SIG-M5 treated with dmso at 0.1 percent for 504 hours (cell line): ENCODE data around the gene PWWP2B.
A peak's percentile ranks its signal among the peaks of the same experiment; 100 is the strongest.
"Not testable (repeated sequence)": the region's sequence is repeated elsewhere in the genome, so short reads cannot be mapped to it uniquely, and the experiment has no call there.

ENCODE experiments used
- DNase-seq: peaks from one replicate; lab custom pipeline; 2025; ENCODE audit not compliant: unreplicated experiment; lab: John Stamatoyannopoulos, UW

Gene PWWP2B

DNA sequence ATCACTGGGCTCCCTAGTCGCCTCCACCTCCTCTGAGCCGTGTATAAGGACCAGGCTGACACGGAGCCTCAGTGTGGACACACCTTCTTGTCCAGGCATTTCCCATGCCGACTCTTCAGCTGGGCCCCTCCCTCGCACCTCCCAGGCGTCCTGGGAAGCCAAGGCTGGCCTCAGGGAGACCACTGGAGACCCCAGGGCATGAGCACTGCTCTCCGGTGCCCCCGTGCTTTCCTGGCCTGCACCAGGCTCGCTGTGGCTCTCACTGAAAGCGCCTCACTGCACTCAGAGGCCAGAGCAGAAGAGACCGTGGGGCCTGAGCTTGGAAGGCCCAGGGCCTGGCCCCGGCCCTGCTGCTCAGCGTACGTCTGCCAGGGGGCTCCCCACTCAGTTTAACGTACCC, 33.6 kb upstream of the PWWP2B start:
- DNase-seq = no peak

DNA sequence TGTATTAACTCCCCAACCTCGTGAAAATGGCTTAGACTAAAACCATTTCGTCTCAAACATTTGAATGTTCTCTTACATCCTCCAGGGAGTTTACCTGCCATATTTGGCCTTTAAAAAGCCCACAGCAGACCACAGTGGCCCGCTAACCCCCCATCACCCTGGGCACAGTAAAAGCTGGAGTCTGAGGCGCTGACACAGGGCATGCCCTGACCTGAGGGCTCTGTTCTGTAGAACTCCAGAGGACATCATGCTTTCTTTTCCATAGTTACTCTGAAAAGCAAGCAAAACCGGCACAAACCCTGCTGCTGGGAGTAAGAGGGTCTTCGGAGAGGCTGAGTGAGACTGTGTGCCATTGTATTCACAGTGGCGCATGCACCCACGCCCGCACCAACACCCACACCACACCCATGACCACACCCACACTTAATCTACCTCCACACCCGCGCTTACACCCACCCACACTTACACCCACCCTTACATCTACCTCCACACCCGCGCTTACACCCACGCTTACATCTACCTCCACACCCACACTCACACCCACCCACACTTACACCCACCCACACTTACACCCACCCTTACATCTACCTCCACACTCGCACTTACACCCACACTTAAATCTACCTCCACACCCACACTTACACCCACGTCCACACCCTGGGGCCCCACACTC, 32.9 kb upstream of the PWWP2B start:
- no peak for DNase-seq

DNA sequence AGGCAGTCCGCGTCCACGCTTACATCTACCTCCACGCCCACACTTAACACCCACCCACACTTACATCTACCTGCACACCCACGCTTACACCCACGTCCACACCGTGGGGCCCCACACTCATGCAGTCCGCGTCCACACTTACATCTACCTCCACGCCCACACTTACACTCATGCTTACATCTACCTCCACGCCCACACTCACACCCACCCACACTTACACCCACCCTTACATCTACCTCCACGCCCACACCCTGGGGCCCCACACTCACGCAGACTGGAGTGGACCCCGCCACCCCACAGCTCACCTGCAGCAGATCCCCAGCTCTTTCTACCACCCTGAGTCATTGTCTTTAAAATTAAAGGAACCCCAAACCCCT, 32.4 kb upstream of the PWWP2B start:
- no peak for DNase-seq

DNA sequence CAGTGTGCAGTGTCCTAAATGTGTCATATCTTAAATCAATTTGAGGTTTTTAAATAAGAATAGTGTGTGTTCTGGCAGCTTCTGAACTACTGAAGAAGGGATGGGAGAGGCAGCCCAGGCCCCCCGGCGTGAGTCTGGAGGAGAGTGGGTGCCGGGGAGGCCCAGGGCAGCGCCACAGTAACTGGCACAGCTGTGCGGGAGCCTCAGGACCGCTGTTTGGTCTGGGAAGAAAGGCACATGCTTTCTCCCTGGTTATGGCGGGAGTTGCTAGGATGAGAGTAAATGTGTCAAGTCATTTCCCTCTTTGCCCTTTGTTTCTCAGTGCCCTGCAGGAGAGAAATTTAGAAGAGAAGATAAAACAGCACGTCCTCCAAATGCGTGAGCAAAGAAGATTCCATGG, 31.9 kb upstream of the PWWP2B start:
- DNase-seq = no peak

DNA sequence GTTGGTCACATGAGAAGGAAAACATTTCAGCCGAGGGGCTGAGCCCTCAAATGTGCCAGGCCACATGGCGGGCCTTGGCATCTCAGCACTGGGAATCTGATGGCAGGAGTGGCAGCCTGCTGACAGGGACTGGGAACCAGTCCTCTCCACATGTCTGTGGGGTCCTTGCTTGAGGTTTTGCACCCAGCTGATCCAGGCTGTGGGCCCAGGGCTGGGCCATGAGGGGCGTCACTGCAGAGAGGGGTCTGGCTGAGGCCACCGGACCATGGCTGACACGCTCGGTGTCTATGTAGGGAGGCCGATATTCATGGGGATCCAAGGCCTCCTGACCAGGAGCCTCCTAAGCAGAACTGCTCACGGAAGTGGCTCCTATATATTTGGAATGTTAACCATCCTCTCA, 31.0 kb upstream of the PWWP2B start:
- no peak for DNase-seq

DNA sequence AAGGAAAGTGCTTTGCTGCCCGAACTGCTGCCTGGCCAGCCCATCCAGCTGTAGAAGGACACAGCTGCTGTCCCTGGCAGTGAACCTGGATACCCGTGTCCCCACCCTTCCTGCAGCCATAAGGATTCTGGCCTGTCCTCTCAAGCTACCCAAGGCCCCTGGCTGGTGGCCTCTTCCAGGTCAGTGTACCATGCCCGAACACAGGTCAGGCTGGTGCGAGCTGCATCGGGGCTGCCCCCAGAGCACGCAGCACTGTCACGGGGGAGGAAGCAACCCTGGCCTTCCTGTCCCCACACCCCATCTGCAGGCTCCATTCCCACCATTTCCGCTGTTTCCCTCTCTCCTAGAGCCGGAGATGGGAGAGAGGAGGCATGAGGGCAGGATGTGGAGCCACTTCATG, 30.5 kb upstream of the PWWP2B start:
- DNase-seq = no peak

DNA sequence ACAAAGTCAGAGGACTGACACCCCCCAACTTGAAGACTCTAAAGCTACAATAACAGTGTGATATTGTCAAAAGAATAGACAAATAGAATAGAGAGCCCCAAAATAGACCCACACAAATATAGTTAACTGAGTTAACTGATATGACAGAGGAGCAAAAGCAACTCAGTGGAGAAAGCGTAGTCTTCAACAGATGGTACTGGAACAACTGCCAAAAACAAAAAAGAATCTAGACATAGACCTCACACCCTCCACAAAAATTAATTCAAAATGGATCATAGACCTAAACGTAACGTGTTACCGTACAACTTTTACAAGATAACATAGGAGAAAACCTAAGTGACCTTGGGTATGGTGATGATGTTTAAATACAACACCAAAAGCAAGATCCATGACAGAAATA, 28.6 kb upstream of the PWWP2B start:
- DNase-seq = no peak

DNA sequence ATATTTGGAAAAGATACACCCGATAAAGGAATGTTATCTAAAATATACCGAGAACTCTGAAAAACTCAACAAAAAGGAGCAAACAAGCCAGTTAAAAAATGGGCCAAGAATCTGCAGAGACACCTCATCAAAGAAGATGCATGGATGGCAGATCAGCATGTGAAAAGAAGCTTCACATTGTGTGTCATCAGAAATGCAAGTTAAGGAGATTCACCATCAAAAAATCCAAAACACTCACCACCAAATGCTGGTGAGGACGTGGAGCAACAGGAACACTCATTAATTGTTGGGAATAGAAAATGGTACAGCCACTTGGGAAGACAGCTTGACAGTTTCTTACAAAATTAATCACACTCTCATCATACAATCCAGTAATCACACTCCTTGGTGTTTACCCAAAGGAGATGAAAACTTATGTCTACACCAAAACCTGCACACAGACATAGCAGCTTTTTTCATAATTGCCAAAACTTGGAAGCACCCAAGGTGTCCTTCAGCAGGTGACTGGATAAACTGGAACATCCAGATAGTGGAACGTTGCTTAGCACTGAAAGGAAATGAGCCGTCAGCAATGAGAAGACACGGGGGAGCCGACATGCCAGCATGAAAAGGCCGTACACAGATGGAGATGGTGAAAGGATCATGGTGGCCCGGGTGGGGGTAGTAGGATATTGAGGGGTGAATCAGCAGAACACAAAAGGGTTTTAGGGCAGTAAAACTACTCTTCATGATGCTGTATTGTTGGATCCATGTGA, 27.9 kb upstream of the PWWP2B start:
- no peak for DNase-seq

DNA sequence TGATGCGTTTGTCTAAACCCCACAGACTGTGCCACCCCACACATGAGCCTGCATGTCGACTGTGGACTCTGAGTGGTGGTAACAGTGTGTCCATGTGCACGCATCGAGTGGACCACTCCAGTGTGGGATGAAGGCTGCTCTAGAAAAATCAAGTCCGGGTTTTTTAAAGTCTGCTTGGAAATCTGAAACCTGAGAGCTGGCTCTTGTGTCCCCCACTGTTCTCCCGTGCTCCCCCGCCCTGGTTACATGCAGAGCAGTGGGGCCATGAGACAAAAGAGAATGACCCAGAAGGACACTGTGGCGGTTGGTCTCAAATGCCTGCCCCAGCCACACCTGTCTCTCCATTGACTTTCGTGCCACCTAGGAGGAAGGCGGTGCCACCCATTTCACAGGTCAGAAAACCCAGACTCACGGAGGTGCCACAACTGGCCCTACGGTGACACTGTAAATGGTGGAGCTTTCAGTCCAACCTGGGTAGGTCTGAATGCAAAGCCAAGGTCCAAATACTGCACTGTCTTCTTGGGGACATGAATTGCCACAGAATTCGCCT, 27.3 kb upstream of the PWWP2B start:
- no peak for DNase-seq

DNA sequence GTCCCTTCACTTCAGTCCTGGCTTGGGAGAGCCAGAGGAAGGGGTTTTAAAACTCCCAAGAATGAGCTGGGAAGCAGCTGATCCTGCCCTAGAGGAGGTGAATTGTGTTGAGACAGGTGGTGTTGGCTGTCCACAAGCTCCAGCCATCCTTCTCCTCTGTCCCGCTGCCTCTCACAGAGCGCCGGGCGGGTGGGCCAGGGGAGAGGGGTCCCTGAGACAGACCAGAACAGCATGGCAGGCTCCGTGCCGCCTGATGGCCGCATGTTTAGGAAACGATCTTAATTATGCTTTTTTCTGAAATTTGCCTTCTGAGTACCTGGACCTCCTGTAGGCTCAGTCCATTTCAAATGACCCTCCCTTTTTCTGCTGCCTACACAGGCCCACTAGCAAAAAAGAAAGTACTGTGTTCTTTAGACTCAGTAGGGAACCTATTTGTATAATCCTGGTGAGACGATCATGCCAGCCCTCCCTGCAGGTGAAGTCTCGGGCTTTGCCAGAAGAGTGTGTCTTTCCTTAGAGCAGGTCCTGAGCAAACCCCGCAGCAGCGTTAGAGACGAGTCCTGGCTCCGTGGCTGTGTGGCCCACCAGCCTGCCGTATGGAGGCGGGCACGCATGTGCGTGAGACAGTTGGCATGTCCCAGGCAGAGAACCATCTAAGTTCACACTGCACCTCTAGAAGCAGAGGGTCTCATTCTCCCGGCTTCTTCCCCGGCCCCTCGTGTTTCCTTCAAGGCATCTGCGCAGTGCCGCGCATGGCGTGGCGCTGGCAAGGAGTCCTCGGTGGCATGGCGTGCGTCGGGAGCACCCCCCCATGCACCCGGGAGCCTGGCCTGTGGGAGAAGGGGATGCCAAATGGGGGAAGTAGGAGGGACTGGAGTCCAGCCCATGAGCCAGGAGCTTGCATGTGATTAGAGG, 26.3 kb upstream of the PWWP2B start:
- DNase-seq = no peak

DNA sequence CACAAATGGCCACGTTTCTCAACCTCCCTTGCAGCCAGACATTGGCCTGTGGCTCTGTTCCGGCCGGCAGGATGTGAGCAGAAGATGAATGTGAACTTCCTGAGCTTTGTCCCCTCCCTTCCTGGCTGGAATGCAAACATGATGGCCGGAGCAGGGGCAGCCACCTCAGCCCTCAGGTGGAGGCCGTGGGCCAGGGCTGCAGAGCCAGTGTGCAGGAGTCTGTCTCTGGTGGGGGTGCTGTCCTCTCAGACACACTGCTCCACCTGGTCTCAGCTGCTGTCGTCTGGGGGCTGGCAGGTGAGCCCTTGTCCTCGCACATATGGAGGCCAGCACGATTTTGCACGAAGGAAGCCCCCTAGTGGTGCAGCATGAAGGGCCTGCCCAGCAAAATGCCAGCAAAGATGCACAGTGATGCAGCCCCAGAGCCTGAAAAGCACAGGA, 25.3 kb upstream of the PWWP2B start:
- DNase-seq = peak; percentile 5

DNA sequence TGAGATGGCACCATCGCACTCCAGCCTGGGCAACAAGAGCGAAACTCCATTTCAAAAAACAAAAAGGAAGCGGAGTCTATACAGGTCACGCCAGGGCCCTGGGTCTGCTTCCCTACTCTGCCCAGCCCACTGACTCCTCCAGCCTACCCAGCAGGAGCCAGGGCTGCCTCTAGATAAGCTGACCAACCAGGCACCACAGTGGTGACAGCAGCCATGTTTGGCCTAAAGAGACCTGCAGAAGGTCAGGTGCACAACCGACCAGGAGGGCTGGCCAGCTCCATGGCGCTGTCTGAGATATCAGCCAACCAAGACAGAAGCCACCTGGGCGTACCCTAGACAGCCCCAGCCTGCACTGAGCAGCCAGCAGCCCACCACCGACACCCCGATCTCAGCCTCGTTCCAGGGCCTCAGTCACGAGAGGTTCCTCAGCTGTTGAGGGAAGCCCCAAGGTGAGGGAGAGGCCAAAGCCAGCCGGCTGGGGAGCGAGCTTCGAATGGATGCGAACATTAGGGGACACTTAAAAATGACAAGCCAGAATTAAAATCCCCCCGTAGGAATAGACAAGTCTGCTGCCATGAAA, 24.4 kb upstream of the PWWP2B start:
- DNase-seq = no peak

DNA sequence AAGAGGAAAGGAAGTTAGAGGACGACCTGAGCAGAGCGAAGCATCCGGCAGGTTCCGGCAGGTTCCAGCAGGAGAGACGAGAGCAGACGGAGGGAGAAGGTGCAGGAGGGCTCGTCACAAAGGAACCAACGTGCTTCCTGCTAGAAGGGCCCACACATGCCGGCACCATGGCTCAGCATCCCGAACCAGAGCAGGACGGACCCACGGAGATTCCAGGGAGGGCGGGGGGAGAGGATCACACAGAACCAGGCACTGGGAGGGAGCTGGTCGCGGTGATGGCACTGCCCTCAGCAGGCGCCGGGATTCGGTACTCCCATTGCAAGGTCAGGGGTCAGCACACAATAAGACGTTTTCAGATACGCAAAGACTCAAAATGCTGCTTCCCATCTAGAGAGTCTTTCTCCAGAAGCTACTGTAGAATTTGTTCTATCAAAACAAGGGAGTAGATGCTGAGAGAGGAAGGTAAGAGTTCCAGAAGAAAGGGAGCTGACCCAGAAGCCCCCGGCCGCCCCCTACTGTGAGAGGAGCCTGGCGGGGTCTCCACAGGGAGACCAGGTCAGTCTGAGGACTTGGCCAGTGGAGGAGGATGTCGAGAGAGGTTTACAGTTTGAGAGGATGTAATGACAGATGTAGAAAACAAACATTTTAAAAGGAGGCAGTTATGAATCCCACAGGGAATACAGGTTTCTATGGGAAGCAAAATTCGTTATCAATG, 23.6 kb upstream of the PWWP2B start:
- DNase-seq = no peak

DNA sequence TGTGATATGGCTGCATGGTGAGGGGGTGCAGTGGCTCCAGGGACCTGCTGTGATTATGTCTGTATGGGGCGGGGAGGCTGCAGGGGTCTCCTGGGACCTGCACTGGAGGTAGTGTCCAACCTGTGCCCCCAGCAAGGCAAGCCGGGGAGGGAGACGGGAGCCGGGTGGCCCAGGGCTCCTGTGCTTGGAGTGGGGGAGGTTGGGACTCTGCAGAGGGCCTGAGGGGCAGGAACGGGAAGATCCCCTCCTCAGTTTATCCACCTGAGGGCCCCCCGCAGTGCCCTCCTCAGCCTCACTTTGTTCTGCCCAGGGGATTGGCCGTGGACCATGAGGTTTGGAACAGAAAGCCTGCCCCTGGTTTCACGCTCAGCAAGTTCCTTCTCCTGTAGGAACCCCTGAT, 22.8 kb upstream of the PWWP2B start:
- no peak for DNase-seq

DNA sequence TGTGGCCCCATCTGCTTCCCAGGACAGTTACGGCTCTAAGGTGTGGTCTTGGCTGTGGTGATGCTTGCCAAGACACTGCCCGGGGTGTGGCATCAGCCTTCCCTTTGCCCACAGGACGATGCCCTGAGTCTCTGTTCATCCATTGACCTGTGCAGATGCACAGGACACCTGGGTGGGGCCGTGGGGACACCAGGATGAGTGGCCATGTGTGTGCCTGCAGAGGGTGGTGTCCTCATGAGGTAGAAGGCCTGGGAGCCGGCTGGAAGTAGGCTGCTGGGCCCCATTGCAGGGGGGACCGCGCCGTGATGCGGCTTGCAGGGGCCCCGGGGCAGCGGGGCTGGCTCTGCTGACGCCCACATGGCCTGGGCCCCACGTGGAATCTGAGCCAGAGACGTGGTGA, 22.4 kb upstream of the PWWP2B start:
- DNase-seq = no peak

DNA sequence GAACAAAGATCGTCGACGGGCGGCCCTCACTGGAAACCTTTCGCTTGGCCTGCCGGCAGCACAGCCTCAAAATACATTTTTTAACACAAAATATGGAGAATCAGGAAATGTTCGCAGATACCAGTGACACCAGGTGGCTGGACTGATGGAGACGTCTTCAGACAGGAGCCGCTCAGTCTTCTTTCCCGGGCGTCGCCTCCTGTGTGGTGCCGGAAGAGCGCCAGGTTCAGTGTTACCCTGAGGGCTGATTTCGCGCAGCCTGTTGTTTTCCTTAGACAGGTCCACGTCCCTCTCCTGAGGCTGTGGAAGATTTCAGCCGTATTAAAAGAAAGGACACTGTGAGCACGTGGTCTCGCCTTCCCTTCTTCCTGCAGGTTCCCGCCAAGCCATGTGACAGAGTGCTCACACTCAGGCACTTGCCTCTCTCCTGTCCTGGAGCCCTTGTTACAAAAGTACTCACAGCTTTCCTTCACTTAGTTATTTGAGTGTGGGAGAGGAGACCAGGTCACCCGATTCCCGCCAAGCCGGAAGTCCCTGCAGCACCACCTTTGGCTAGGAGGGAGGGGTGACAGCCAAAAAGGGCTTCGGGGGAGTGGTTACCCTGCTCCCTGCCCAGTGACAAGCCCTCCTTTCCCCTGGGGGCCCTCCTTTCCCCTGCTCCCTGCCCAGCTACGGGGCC, 21.7 kb upstream of the PWWP2B start:
- no peak for DNase-seq

DNA sequence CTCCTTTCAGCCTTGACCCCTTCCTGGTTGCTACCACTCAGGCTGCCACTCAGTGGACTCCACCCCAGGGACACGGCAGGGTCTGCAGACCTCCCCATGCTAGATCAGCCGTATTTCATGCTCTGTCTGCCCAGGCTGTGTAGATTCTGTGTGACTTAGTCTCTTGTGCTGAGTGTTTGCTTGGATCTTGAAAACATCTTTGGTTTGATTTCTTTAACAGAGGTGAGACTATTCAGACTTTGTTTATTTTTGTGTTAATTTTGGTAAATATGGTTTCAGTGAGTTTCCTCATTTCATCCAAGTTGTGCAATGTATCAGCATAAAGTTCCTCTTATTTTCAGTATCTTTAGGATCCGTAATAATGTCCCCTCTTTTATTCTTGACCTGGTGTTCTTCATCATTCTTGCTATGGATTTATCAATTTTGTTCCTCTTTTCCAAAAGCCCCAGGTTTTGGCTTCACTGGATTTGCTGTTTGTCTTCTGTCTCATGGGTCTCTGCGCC, 21.2 kb upstream of the PWWP2B start:
- DNase-seq = no peak

DNA sequence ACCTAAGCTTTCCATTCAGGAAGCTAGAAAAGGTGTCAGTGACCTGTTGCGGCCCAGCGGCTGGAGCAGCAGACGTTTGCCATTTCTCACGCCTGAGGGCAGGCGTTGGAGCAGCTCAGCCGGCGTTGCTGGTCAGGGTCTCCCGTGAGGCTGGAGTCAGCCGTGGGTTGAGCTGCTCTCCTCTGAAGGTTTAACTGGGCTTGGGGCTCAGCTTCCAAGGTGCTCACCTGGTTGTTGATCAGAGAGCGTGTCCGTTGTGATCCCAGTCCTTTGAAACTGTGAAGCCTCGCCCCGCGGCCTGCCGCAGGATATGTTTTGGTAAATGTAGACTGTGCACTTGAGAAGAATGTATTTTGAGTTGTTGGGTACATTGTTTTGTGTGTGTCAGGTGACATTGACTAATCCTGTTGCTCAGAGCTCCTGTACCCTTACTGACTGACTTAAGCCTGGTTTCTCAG, 20.6 kb upstream of the PWWP2B start:
- DNase-seq = no peak

DNA sequence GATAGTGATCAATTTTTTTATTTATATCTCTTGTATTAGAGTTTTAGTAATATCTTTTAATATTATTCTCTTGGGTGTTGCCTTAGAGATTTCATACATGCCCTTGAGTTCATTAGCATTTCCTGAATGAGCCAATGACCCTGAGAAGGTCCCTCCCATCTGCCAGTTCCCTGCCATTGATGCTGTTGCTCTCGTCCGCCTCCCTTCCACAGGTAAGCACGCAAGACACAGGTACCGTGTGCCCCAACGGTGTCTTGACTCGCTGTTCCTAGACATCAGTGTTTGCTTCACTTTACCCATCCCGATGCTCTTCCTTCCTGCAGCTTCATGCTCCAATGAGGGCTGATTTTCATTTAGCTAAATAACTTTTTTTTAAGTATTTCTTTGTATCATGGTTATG, 19.7 kb upstream of the PWWP2B start:
- DNase-seq = no peak

DNA sequence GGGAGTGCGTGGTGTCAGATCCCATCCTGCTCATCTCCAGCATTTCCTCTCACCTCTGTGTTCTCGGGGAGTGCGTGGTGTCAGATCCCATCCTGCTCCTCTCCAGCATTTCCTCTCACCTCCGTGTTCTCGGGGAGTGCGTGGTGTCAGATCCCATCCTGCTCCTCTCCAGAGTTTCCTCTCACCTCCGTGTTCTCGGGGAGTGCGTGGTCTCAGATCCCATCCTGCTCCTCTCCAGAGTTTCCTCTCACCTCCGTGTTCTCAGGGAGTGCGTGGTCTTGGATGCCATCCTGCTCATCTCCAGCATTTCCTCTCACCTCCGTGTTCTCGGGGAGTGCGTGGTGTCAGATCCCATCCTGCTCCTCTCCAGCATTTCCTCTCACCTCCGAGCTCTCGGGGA, 18.0 kb upstream of the PWWP2B start:
- not testable (repeated sequence) for DNase-seq
